HepG2 (cell line): ENCODE measurements around the gene SLC2A10. TPM values are rescaled to one million over a fixed set of nuclear protein-coding genes. Genes with fewer than 3 reads are reported as not detected.

Experiments
- HNF1B ChIP-seq: sonication (generic); formaldehyde crosslinking; IDR thresholded peaks from 2 replicates; pipeline ENCODE4 v1.5.1; 2020; ENCODE audit warnings: mild to moderate bottlenecking, moderate library complexity, missing genetic modification reagents
- IKZF4 ChIP-seq: sonication (generic); formaldehyde crosslinking; IDR thresholded peaks from 2 replicates; pipeline ENCODE4 v1.5.1; 2020; ENCODE audit warnings: borderline replicate concordance, mild to moderate bottlenecking, low read depth, missing genetic modification reagents; ENCODE audit errors: not compliant biosample characterization
- PHF8 ChIP-seq: sonication (generic); formaldehyde crosslinking; IDR thresholded peaks from 2 replicates; pipeline ENCODE4 v1.5.0; 2020; ENCODE audit warnings: missing genetic modification reagents
- PREB ChIP-seq: sonication (generic); formaldehyde crosslinking; IDR thresholded peaks from 2 replicates; pipeline ENCODE4 v1.4.0; 2020; ENCODE audit warnings: missing genetic modification reagents
- RBM22 ChIP-seq: fragments of 200-400 bp; formaldehyde crosslinking; optimal IDR thresholded peaks from 2 replicates; pipeline ENCODE3; 2017; ENCODE audit warnings: mild to moderate bottlenecking, low read length, moderate library complexity
- REXO4 ChIP-seq: sonication (generic); formaldehyde crosslinking; IDR thresholded peaks from 2 replicates; pipeline ENCODE4 v1.8.0; 2022; ENCODE audit warnings: missing genetic modification reagents, mild to moderate bottlenecking, borderline replicate concordance
- RNF2 ChIP-seq: fragments of 450-650 bp; conservative IDR thresholded peaks from 2 replicates; pipeline ENCODE4 v1.6.1; 2016; ENCODE audit warnings: low read depth
- TFDP2 ChIP-seq: sonication (generic); formaldehyde crosslinking; IDR thresholded peaks from 2 replicates; pipeline ENCODE4 v1.4.0; 2020; ENCODE audit warnings: missing genetic modification reagents
- THAP8 ChIP-seq: sonication (generic); formaldehyde crosslinking; IDR thresholded peaks from 2 replicates; pipeline ENCODE4 v1.5.1; 2020; ENCODE audit warnings: missing genetic modification reagents, mild to moderate bottlenecking, borderline replicate concordance
- ZBTB33 ChIP-seq: sonication (generic); formaldehyde crosslinking; IDR thresholded peaks from 2 replicates; pipeline ENCODE4 v1.4.0; 2020; ENCODE audit warnings: missing genetic modification reagents
- ZNF569 ChIP-seq: sonication (generic); formaldehyde crosslinking; IDR thresholded peaks from 2 replicates; pipeline ENCODE4 v1.5.0; 2020; ENCODE audit warnings: mild to moderate bottlenecking, missing genetic modification reagents, moderate library complexity, borderline replicate concordance
- ZNF644 ChIP-seq: IDR thresholded peaks from 2 replicates; pipeline ENCODE4 v1.6.1; 2016; ENCODE audit warnings: low read depth
- ZNF674 ChIP-seq: sonication (generic); formaldehyde crosslinking; IDR thresholded peaks from 2 replicates; pipeline ENCODE4 v1.5.0; 2020; ENCODE audit warnings: low read depth, mild to moderate bottlenecking, missing genetic modification reagents
- ZNF687 ChIP-seq: sonication (generic); formaldehyde crosslinking; IDR thresholded peaks from 2 replicates; pipeline ENCODE4 v1.5.1; 2020; ENCODE audit warnings: mild to moderate bottlenecking, missing genetic modification reagents, moderate library complexity
- ZSCAN5A ChIP-seq: sonication (generic); formaldehyde crosslinking; IDR thresholded peaks from 2 replicates; pipeline ENCODE4 v1.8.0; 2022; ENCODE audit warnings: mild to moderate bottlenecking, missing genetic modification reagents, borderline replicate concordance
- polyA plus RNA-seq, 8 experiments: library from polyadenylated mRNA; depleted of rRNA in 3 of 8; stranded (reverse) in 7 of 8; unstranded in 1 of 8; fragments of >200 nt; fragmentation: Illumina TruSeq in 4 of 8; extraction: Trizol in 4 of 8; gene quantifications; 2 replicates each; pipeline versions ENCODE4 v1.2.1 to v1.2.3, GENCODE V29; 2011 to 2016; ENCODE audit warnings: low read depth in 4 of 8, missing spikeins in 1 of 8, mixed read lengths in 1 of 8; ENCODE audit not compliant: insufficient read depth in 1 of 8
- total RNA-seq, 5 experiments: library from RNA; depleted of rRNA; stranded (reverse); fragments of >200 nt; fragmentation: Illumina TruSeq; extraction: Trizol; gene quantifications; 2 replicates each; pipeline ENCODE4 v1.2.3, GENCODE V29; 2016; ENCODE audit warnings: low read depth in 1 of 5

The SLC2A10 gene
- total and polyA plus RNA-seq, 2 of the 13 experiments (the other 11 are each of a cell fraction or from before 2014, with no cell fraction given): 16.0 to 18.4 TPM

- TF ChIP-seq IKZF4 (no peak), ZNF674 (no peak), HNF1B (CRISPR knock-in tag) (no peak), ZNF687 (CRISPR knock-in tag) (no peak), ZSCAN5A (CRISPR knock-in tag) (no peak), REXO4 (CRISPR knock-in tag) (no peak), TFDP2 (CRISPR knock-in tag) (peak; percentile 25; the same call in 1 of the 2 replicates), PHF8 (CRISPR knock-in tag) (no peak; the same call in 1 of the 2 replicates), ZBTB33 (CRISPR knock-in tag) (0 out of 2 replicates have a peak, but pooled peaks have one; percentile 27), RBM22 (no peak), ZNF644 (CRISPR knock-in tag) (0 out of 2 replicates have a peak, but pooled peaks have one; percentile 15), RNF2 (no peak), THAP8 (CRISPR knock-in tag) (no peak), ZNF569 (CRISPR knock-in tag) (no peak), PREB (no peak)
These were observed 9.6 kb upstream of the SLC2A10 start (continued) for GRCh38 chr20:46699651-46700359.
